ENCODE results near the gene CDH15.

CDH15 gene

GRCh38 chr16:89198417-89199240 is 27.1 kb downstream of the CDH15 start:
- Histone ChIP-seq H3K9ac (ENCODE audit: low read length) (no peak overlapping the region), H3K4me1 (ENCODE audit: control insufficient read depth, insufficient read depth, low read length) (peaks cover 10% of the 10 kb centered on the region), H3K4me3 (ENCODE audit: low read length) (no peak overlapping the region), H3K9me3 (ENCODE audit: control insufficient read depth, low read length) (no peaks in the 10 kb centered on the region), H3K27me3 (ENCODE audit: control insufficient read depth, insufficient read depth, low read length) (peaks cover 46% of the 10 kb centered on the region), H3K36me3 (ENCODE audit: control insufficient read depth, insufficient read depth, low read length) (no peaks in the 10 kb centered on the region)

DNA sequence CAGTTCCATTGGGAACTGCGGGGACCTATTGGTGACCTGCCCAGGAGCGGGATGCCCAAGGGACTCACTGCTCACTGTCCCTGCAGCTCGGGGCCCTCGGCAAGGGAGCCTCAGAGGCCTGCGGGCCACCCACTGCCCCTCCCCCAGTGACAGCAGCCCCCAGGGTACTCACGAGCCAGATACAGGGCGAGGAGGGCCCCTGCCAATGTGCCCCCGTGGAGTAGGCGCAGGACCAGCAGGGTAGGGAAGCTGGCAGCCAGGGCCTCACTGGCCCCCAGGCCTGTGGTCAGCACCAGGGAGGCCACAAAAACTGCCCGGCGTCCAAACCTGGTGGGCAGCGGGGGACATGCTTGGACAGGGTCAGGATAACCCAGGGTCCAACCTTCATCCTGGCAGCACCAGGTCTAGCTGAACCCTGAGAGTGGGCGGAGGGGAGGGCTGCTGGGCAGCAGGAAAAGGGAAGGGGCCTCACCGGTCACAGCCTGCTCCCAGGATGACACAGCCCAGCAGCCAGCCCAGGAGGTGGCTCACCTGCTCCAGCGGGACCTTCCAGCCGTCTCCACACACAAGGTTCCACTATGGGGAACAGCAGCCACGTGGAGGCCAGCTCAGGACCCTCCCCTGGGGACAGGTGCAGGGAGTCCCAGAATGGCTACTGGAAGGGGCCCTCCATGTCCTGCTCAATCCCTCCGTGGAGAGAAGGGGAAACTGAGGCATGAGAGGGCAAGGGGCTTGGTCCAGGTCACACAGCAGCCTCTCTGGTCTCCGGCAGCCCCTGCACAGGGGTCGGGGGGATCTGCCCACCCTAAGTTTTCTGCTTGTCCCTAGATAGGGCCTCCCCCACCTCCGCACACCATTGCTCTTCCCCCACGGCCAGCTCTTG is 27.9 kb downstream of the CDH15 start:
- H3K27me3 ChIP-seq (ENCODE audit: control insufficient read depth, insufficient read depth, low read length): peaks cover 45% of the 10 kb centered on the region
- no peak overlapping the region for H3K9ac ChIP-seq (ENCODE audit: low read length)
- H3K9me3 ChIP-seq (ENCODE audit: control insufficient read depth, low read length): no peaks in the 10 kb centered on the region
- H3K4me1 ChIP-seq (ENCODE audit: control insufficient read depth, insufficient read depth, low read length): peaks cover 10% of the 10 kb centered on the region
- no peaks in the 10 kb centered on the region for H3K36me3 ChIP-seq (ENCODE audit: control insufficient read depth, insufficient read depth, low read length)
- no peak overlapping the region for H3K4me3 ChIP-seq (ENCODE audit: low read length)

DNA sequence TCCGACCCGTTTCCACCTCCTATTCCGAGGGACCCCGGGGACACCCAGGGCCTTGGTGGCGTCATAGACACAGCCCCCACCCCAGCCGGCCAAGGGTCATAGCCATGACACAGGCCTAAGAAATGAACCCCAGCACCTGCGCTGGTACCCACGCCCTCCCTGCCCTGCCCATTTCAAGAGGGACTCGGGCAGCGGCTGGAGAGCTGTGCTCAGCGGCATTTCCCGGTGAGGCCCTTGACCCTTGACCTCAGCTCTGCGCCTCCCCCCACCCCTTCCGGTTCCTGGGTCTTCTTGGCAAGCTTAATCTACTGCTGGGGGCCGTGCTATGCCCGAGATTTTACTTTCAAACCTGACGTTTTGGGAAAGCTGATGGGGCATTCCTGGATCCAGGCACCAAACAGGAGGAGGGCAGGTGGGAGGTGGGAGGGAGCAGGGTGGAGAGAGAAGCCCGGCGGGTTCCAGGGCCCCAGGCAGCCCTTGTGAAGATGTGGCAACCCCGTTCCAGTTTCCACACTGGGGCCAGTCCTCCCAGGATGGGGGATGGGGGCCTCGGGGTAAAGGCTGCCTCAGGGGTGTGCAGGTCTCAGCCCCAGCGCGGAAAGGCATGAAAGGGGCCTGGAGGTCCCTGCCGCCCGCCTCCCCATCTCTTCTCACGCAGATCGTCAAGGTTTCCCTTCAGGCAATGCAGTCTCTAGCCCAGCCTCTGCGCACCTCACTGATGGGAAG is 28.7 kb downstream of the CDH15 start, which contains the start of gene SLC22A31:
TSS of gene SLC22A31 (minus strand) at position 414 of the 726 bp plus-strand sequence. CDS start at position 378, 36 bp downstream.
- Histone ChIP-seq H3K4me3 (ENCODE audit: low read length) (no peak within 1 kb of the TSS), H3K9me3 (ENCODE audit: control insufficient read depth, low read length) (no peaks in the 10 kb centered on the region), H3K36me3 (ENCODE audit: control insufficient read depth, insufficient read depth, low read length) (no peaks in the 10 kb centered on the region), H3K4me1 (ENCODE audit: control insufficient read depth, insufficient read depth, low read length) (peaks cover 10% of the 10 kb centered on the region), H3K27me3 (ENCODE audit: control insufficient read depth, insufficient read depth, low read length) (peaks cover 45% of the 10 kb centered on the region), H3K9ac (ENCODE audit: low read length) (no peak within 1 kb of the TSS)

GRCh38 chr16:89200850-89201411 is 29.4 kb downstream of the CDH15 start:
- Histone ChIP-seq H3K9me3 (ENCODE audit: control insufficient read depth, low read length) (no peaks in the 10 kb centered on the region), H3K4me1 (ENCODE audit: control insufficient read depth, insufficient read depth, low read length) (peaks cover 10% of the 10 kb centered on the region), H3K4me3 (ENCODE audit: low read length) (no peak overlapping the region), H3K9ac (ENCODE audit: low read length) (no peak overlapping the region), H3K36me3 (ENCODE audit: control insufficient read depth, insufficient read depth, low read length) (no peaks in the 10 kb centered on the region), H3K27me3 (ENCODE audit: control insufficient read depth, insufficient read depth, low read length) (peaks cover 45% of the 10 kb centered on the region)

DNA sequence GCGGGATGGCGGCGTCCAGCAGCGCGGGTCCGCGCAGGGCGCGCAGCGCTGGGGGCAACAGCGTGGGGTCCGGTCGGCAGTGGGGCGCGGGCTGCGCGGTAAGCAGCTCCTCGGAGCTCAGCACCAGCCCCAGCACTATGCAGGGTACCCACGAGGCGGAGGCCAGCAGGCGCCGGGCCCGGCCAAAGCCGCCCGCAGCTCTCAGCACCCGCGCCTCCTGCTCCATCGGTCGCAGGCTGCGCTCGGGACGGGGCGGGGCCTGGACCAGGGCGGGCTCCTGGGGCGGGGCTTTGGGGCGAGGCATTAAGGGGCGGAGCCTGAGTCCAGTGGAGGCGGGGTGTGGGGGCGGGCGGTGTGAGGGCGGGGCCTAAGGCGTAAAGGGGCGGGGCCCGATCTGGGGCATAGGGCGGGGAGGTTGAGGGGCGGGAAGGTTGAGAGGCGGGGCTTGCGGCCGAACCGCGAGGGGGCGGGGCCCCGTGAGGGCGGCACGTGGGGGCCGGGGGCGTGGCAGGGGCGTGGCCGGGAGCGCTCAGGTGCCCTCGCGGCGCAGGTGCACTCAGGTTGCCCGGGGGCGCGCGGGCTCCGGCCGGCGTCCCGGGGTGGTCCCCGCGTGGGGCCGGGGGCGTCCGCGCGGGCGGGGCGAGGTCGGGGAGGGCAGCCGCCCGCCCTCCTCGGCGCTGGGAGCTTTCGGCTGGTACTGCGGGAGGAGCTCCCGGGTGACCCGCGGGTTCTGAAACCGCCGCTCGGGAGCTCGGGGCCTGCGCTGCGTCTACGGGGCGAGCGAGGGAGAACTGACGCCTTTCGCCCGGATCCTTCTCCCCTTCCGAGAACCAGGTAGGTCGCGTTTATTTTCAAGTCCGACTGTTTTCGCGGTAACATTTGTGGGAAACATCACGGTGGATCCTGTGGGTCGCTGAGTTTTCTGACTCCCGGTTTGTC is 30.2 kb downstream of the CDH15 start:
- peaks cover 45% of the 10 kb centered on the region for H3K27me3 ChIP-seq (ENCODE audit: control insufficient read depth, insufficient read depth, low read length)
- peaks cover 10% of the 10 kb centered on the region for H3K4me1 ChIP-seq (ENCODE audit: control insufficient read depth, insufficient read depth, low read length)
- no peak overlapping the region for H3K4me3 ChIP-seq (ENCODE audit: low read length)

GRCh38 chr16:89202422-89203215 is 31.1 kb downstream of the CDH15 start:
- H3K9ac ChIP-seq (ENCODE audit: low read length): no peak overlapping the region
- H3K27me3 ChIP-seq (ENCODE audit: control insufficient read depth, insufficient read depth, low read length): peaks cover 40% of the 10 kb centered on the region
- H3K36me3 ChIP-seq (ENCODE audit: control insufficient read depth, insufficient read depth, low read length): no peaks in the 10 kb centered on the region
- H3K4me3 ChIP-seq (ENCODE audit: low read length): no peak overlapping the region
- H3K9me3 ChIP-seq (ENCODE audit: control insufficient read depth, low read length): no peaks in the 10 kb centered on the region
- H3K4me1 ChIP-seq (ENCODE audit: control insufficient read depth, insufficient read depth, low read length): peaks cover 10% of the 10 kb centered on the region

More for the DNA sequence above, 30.2 kb downstream of the CDH15 start:
- H3K36me3 ChIP-seq (ENCODE audit: control insufficient read depth, insufficient read depth, low read length): no peaks in the 10 kb centered on the region
- no peak overlapping the region for H3K9ac ChIP-seq (ENCODE audit: low read length)
- H3K9me3 ChIP-seq (ENCODE audit: control insufficient read depth, low read length): no peaks in the 10 kb centered on the region

GRCh38 chr16:89207993-89208392 is 36.4 kb downstream of the CDH15 start:
- no peaks in the 10 kb centered on the region for H3K9me3 ChIP-seq (ENCODE audit: control insufficient read depth, low read length)

GRCh38 chr16:89209522-89210044 is 38.0 kb downstream of the CDH15 start:
- Histone ChIP-seq H3K36me3 (ENCODE audit: control insufficient read depth, insufficient read depth, low read length) (no peaks in the 10 kb centered on the region), H3K9ac (ENCODE audit: low read length) (no peak overlapping the region), H3K27me3 (ENCODE audit: control insufficient read depth, insufficient read depth, low read length) (peaks cover 9% of the 10 kb centered on the region), H3K4me3 (ENCODE audit: low read length) (no peak overlapping the region), H3K9me3 (ENCODE audit: control insufficient read depth, low read length) (no peaks in the 10 kb centered on the region), H3K4me1 (ENCODE audit: control insufficient read depth, insufficient read depth, low read length) (peaks cover 6% of the 10 kb centered on the region)

More at GRCh38 chr16:89207993-89208392, 36.4 kb downstream of the CDH15 start:
- Histone ChIP-seq H3K4me3 (ENCODE audit: low read length) (no peak overlapping the region), H3K9ac (ENCODE audit: low read length) (no peak overlapping the region), H3K36me3 (ENCODE audit: control insufficient read depth, insufficient read depth, low read length) (no peaks in the 10 kb centered on the region), H3K4me1 (ENCODE audit: control insufficient read depth, insufficient read depth, low read length) (peaks cover 6% of the 10 kb centered on the region), H3K27me3 (ENCODE audit: control insufficient read depth, insufficient read depth, low read length) (peaks cover 12% of the 10 kb centered on the region)

DNA sequence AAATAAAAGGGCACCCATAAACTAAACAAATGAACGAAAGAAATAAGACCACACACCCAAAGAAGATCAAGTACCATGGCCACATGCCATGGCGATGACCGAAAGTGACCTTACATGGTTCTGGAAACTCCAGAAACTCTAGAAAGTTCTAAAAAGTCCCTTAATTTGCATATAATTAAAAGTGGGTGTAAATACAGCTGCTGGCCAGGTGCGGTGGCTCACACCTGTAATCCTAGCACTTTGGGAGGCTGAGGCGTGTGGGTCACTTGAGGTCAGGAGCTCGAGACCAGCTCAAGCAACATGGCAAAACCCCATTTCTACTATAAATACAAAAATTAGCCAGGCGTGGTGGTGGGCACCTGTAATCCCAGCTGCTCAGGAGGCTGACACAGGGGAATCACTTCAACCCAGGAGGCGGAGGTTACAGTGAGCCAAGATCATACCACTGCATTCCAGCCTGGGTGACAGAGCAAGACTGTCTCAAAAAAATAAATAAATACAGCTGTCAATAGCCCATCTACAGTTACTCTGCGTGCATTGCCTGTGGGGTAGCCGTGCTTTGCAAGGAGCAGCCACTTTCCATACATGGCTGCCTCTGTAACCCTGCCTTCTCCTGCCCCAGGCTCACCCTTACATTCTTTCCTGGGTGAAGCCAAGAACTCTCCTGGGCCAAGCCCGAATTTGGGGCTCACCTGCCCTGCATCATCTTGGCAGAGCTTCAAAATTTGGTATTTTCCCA is 38.8 kb downstream of the CDH15 start:
- Histone ChIP-seq H3K27me3 (ENCODE audit: control insufficient read depth, insufficient read depth, low read length) (peaks cover 9% of the 10 kb centered on the region), H3K36me3 (ENCODE audit: control insufficient read depth, insufficient read depth, low read length) (no peaks in the 10 kb centered on the region), H3K9ac (ENCODE audit: low read length) (no peak overlapping the region), H3K4me1 (ENCODE audit: control insufficient read depth, insufficient read depth, low read length) (peaks cover 6% of the 10 kb centered on the region), H3K4me3 (ENCODE audit: low read length) (no peak overlapping the region), H3K9me3 (ENCODE audit: control insufficient read depth, low read length) (no peaks in the 10 kb centered on the region)

Data from mucosa of stomach (tissue), 1 donor.